ENCODE results near the gene PRKCI. TPM values are rescaled to one million over a fixed set of nuclear protein-coding genes. Genes with fewer than 3 reads are reported as not detected.
"Not testable (repeated sequence)": the region's sequence is repeated elsewhere in the genome, so short reads cannot be mapped to it uniquely, and the experiment has no call there.

The PRKCI gene
- polyA plus RNA-seq, 1 donor from 2014 or later, result 12.9 TPM

DNA sequence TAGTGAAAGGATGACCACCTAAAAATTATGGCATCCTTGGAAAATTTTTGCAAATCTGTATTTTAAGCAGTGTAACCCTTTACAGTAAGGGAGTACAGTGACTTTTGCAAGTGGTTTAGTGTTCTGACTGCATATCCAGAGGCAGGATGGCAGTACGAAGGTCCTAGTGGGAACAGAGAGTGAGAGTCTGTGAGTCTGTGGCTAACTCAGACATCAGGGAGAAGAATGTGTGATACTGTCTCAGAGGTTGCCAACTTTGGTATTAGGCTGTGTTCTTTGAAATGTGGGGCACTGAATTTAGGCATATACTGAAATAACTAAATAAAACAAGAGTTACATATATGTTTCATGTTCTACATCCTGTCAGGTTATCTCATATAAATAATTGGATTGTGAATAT, 25.7 kb downstream of the PRKCI start:
- Mint-ChIP-seq H3K9me3 (peaks cover 0 to 2% (median 0%) of the 10 kb centered on the region in 3 donors), H3K27me3 (no peaks in the 10 kb centered on the region), H3K4me3 (no peak overlapping the region), H3K36me3 (peaks cover 14% of the 10 kb centered on the region), H3K4me1 (peaks cover 0 to 9% (median 4%) of the 10 kb centered on the region in 3 donors), H3K27ac (no peak overlapping the region)

DNA sequence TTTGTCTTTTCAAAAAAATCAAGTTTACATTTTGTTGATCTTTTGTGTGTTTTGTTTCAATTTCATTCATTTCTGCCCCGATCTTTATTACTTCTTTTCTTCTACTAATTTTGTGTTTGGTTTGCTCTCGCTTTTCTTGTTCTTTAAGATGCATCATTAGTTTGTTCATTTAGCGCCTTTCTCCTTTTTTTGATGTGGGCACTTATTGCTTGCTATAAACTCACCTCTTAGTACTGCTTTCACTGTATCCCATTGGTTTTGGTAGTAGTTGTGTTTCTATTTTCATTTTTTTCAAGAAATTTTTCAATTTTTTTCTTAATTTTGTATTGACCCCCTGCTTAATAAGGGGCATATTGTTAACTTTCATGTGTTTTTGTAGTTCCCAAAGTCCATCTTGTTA, 34.4 kb downstream of the PRKCI start:
- no peaks in the 10 kb centered on the region for H3K27me3 Mint-ChIP-seq
- peaks cover 0 to 5% (median 0%) of the 10 kb centered on the region in 3 donors for H3K9me3 Mint-ChIP-seq
- peak overlapping the region in 1 of 4 donors; percentile 38 for H3K4me3 Mint-ChIP-seq
- H3K4me1 Mint-ChIP-seq, result peaks cover 7 to 19% (median 18%) of the 10 kb centered on the region in 3 donors
- H3K36me3 Mint-ChIP-seq, result peaks cover 18% of the 10 kb centered on the region
- H3K27ac Mint-ChIP-seq, result peak overlapping the region in 1 of 3 donors; percentile 6

DNA sequence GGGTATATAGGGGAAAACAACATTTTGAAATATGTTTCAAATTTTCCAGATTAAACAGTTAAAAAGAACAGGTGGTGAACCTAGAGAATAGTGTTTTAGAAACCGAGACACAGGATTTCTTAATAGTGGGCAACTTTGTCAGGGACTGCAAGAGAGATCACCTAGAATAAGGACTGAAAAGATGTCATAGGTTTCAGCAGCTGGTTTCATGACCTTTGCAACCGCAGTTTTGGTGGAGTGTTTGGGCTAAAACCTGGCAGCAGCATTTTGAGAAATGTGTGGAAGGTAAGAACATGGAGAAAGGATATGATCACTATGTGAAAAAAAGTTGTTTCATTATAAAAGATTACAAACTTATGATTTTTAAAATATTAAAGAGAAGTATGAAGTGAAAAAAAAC, 34.9 kb downstream of the PRKCI start:
- Mint-ChIP-seq H3K36me3 (peaks cover 18% of the 10 kb centered on the region), H3K4me3 (no peak overlapping the region), H3K4me1 (peaks cover 7 to 19% (median 18%) of the 10 kb centered on the region in 3 donors), H3K27me3 (no peaks in the 10 kb centered on the region), H3K9me3 (peaks cover 0 to 5% (median 0%) of the 10 kb centered on the region in 3 donors), H3K27ac (no peak overlapping the region)

DNA sequence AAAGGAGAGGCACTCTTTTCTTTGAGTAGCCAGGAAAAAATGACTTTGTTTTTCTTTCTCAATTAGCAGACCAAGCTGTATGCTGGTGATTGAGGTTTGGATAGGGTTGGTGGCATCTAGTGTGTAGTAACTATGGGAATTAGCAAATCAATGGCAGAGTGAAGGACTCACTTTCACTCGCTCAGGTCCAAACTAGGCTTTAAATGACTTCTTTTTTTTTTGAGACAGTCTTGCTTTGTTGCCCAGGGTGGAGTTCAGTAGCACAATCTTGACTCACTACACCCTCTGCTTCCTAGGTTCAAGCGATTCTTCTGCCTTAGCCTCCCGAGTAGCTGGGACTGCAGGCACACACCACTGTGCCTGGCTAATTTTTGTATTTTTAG, 35.9 kb downstream of the PRKCI start:
- Mint-ChIP-seq H3K4me3 (peak overlapping the region in 1 of 4 donors; percentile 78), H3K9me3 (peaks cover 0 to under 1% (median 0%) of the 10 kb centered on the region in 3 donors), H3K36me3 (peaks cover 12% of the 10 kb centered on the region), H3K27me3 (no peaks in the 10 kb centered on the region), H3K27ac (peak overlapping the region in 1 of 3 donors; percentile 82), H3K4me1 (peaks cover 7 to 19% (median 18%) of the 10 kb centered on the region in 3 donors)

DNA sequence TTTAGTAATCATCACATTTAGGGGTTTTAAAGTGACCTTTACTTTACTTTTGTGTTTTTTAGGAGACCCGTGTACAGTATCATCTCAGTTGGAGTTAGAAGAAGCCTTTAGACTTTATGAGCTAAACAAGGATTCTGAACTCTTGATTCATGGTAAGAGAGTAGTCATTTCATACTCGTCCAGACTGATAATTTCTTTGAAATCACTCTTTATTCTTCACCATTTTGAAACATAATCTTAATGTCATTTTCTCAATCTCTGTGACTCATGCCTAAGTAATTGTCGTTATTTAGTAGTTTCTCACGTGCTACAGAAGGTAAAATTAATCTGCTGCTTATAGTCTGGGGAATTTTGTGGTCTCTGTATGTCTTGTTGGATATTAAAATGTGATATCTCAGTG, 37.7 kb downstream of the PRKCI start:
- Mint-ChIP-seq H3K27me3 (no peaks in the 10 kb centered on the region), H3K36me3 (peaks cover 9% of the 10 kb centered on the region), H3K4me1 (peaks cover 7 to 18% (median 16%) of the 10 kb centered on the region in 3 donors), H3K9me3 (no peaks in the 10 kb centered on the region), H3K27ac (no peak overlapping the region), H3K4me3 (no peak overlapping the region)

DNA sequence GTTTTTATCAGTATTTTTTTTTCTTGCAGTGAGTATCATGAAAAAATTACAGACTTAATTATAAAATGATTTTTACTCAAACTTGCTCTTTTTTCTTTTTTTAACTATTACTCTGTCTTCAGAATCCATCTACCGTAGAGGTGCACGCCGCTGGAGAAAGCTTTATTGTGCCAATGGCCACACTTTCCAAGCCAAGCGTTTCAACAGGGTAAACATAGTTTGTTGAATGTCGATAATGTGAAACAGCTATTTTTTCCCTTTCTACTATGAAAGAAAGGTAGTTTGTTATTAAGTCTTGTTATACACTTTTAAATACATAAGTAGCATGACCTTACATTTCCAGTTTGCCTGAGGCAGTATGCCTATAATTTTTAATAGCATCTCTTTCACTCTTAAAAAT, 45.6 kb downstream of the PRKCI start:
- Mint-ChIP-seq H3K27ac (no peak overlapping the region), H3K9me3 (no peaks in the 10 kb centered on the region), H3K27me3 (no peaks in the 10 kb centered on the region), H3K4me3 (no peak overlapping the region), H3K36me3 (peaks cover 8% of the 10 kb centered on the region), H3K4me1 (peaks cover 0 to 2% (median 0%) of the 10 kb centered on the region in 3 donors)

DNA sequence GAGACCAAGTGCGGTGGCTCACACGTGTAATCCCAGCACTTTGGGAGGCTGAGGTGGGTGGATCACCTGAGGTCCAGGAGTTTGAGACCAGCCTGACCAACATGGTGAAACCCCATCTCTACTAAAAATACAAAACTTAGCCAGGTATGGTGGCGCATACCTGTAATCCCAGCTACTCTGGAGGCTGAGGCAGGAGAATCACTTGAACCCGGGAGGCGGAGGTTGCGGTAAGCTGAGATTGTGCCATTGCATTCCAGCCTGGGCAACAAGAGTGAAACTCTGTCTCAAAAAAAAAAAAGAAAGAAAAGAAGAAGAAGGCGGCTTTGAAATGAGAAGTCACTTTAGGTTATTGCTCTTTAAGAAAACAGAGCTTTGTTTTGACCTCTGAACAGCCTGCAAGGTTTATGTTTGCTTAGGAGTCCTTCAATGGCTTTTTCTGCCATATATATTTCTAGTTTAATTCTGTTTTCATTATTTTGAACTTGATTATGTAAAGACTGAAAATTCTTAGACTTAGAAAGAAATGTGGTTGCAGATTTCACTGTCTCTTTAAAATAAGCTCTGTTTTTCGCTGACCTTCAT, 47.5 kb downstream of the PRKCI start:
- not testable (repeated sequence) for H3K4me3 Mint-ChIP-seq, H3K9me3 Mint-ChIP-seq, H3K27ac Mint-ChIP-seq, H3K4me1 Mint-ChIP-seq, H3K27me3 Mint-ChIP-seq
- H3K36me3 Mint-ChIP-seq, result peaks cover 10% of the 10 kb centered on the region

DNA sequence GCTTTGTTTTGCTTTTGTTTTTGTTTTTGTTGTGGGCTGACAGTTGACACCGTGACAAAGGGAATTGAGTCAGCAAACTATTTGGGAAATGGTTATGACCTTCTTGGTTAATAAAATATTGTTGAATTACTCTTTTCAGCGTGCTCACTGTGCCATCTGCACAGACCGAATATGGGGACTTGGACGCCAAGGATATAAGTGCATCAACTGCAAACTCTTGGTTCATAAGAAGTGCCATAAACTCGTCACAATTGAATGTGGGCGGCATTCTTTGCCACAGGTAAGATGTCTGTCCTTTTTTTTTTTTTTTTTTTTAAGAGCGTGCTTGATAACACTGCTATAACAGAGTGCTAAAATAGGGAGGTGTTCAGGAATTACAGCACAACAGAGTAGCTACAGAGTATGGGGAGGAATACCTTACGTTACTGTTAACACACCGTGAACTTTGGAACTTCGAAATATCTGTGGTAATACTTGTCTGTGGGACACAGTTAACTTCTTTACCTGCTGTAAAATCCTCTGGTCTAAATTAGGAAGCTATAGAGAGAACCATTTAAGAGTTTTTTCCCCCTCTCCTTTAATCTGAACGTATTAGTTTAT, 48.2 kb downstream of the PRKCI start:
- Mint-ChIP-seq H3K4me1 (peaks cover 0 to 2% (median 2%) of the 10 kb centered on the region in 3 donors), H3K27me3 (no peaks in the 10 kb centered on the region), H3K27ac (no peak overlapping the region), H3K4me3 (no peak overlapping the region), H3K9me3 (no peaks in the 10 kb centered on the region), H3K36me3 (peaks cover 10% of the 10 kb centered on the region)

DNA sequence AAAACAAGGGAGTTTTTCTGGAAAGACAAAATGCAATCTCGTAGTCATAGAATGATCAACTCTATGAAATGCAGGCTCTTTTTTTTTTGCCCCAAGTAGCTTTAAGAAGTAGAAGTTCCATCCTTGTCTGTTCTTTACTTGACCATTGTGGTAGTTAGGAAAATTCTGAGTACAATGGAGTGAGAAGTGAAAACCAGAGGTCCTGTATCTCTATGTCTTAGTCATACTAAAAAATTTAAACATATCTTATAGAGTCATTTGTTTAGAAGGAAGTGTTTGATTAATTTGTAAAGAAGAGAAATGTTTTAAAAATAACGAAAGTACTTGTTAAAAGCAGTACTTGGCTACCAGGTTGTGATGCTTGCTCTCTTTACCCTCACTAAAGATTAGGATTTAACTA, 52.4 kb downstream of the PRKCI start:
- peaks cover 15% of the 10 kb centered on the region for H3K36me3 Mint-ChIP-seq
- no peaks in the 10 kb centered on the region for H3K27me3 Mint-ChIP-seq
- H3K4me3 Mint-ChIP-seq, result no peak overlapping the region
- H3K9me3 Mint-ChIP-seq, result no peaks in the 10 kb centered on the region
- peaks cover 8 to 16% (median 11%) of the 10 kb centered on the region in 3 donors for H3K4me1 Mint-ChIP-seq
- peak overlapping the region in 2 of 3 donors; percentile 39 to 59 for H3K27ac Mint-ChIP-seq

DNA sequence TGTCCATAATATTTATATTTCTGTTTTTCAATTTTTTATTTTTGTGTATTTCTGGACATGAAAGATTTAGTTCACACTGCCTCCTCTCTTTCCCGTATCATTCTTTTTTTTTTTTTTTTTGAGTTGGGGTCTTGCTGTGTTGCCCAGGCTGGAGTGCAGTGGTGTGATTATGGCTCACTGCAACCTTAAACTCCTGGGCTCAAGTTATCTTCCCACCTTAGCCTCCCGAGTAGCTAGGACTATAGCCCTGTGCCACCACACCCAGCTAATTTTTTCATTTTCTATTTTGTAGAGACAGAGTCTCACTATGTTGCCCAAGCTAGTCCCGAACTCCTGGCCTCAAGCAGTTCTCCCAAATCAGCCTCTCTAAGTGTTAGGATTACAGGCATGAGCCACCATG, 53.6 kb downstream of the PRKCI start:
- H3K4me1 Mint-ChIP-seq, result peaks cover 8 to 16% (median 11%) of the 10 kb centered on the region in 3 donors
- H3K4me3 Mint-ChIP-seq, result no peak overlapping the region
- H3K9me3 Mint-ChIP-seq, result no peaks in the 10 kb centered on the region
- no peaks in the 10 kb centered on the region for H3K27me3 Mint-ChIP-seq
- no peak overlapping the region for H3K27ac Mint-ChIP-seq
- peaks cover 18% of the 10 kb centered on the region for H3K36me3 Mint-ChIP-seq

DNA sequence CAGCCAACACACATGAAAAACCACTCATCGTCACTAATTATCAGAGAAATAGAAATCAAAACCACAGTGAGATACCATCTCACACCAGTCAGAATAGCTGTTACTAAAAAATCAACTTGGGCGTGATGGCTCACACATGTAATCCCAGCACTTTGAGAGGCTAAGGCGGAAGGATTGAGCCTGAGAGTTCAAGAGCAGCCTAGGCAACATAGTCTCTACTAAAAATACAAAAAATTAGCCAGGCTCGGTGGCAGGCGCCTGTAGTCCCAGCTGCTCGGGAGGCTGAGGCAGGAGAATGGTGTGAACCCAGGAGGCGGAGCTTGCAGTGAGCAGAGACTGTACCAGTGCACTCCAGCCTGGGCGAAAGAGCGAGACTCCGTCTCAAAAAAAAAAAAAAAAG, 55.1 kb downstream of the PRKCI start:
- not testable (repeated sequence) for H3K27ac Mint-ChIP-seq, H3K27me3 Mint-ChIP-seq, H3K9me3 Mint-ChIP-seq
- H3K36me3 Mint-ChIP-seq, result peaks cover 15% of the 10 kb centered on the region
- peaks cover 8 to 14% (median 11%) of the 10 kb centered on the region in 3 donors for H3K4me1 Mint-ChIP-seq
- H3K4me3 Mint-ChIP-seq, result peak overlapping the region in 1 of 4 donors; percentile 45

DNA sequence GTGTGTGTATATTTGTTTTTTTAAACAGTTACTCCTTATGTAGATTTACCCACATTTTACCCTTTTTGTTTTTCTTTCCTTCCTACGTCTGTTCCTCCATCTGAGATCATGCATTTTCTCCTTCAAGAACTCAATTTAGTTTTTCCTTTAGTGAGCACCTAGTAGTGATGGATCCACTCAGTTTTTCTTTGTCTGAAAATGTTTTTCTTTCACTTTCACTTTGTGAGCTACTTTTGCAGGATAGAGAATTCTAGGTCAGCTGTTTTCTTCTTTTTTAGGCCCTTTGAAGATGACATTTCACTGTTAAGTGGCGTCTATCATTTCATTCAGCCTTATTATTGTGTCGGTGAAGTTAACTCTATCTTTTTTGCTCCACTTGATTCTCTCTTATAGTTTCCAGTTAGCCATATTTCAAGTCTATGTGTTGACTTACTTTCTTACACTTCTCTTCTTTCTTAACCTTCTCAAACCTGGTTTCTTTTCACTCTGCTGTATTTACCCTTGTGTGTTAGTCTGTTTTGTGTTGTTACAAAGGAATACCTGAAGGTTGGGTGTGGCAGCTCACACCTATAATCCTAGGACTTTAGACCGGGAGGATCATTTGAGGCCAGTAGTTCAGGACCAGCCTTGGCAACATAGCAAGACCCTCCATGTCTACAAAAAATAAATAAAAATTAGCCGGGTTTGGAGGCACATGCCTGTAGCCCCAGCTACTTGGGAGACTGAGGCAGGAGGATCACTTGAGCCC, 55.8 kb downstream of the PRKCI start:
- Mint-ChIP-seq H3K36me3 (peaks cover 13% of the 10 kb centered on the region), H3K4me3 (peak overlapping the region in 3 of 4 donors; percentile 4 to 78 (median 39)), H3K27me3 (no peaks in the 10 kb centered on the region), H3K4me1 (peaks cover 8 to 14% (median 11%) of the 10 kb centered on the region in 3 donors), H3K9me3 (no peaks in the 10 kb centered on the region), H3K27ac (peak overlapping the region in 1 of 3 donors; percentile 6)

DNA sequence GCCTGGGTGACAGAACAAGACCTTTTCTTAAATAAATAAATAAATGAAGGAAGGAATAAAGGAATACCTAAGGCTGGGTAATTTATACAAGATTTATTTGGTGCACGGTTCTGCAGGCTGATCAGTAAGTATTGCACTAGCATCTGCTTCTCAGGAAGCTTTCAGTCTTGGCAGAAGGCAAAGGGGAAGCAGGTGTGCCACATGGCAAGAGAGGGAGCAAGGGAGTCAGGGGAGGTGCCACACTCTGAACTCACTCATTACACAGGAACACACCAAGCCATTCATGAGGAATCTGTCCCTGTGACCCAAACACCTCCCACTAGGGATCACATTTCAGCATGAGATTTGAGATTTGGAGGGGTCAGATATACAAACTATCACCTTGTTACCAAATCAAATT, 56.4 kb downstream of the PRKCI start:
- H3K27ac Mint-ChIP-seq, result no peak overlapping the region
- H3K36me3 Mint-ChIP-seq, result peaks cover 12% of the 10 kb centered on the region

DNA sequence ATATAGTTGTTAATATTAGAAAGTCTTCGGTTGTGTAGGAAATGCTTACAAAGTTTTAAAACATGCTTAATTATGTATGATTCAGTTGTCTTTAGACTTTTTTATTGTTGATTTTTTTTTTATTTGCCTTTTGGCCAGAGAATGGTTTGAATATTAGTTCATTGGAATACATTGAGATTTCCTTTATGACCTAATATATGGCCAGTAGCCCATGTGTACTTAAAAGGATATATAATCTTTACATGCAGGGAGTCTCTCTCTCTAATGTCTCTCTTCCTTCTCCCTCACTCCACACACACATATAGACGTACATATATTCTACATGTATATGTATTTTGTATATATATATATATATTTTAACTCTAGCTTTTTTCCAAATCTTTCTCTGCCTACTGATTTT, 68.0 kb downstream of the PRKCI start:
- Mint-ChIP-seq H3K9me3 (no peaks in the 10 kb centered on the region), H3K27ac (no peak overlapping the region), H3K27me3 (no peaks in the 10 kb centered on the region), H3K4me1 (no peaks in the 10 kb centered on the region), H3K36me3 (peaks cover 8% of the 10 kb centered on the region), H3K4me3 (no peak overlapping the region)

More for the DNA sequence above, 56.4 kb downstream of the PRKCI start:
- Mint-ChIP-seq H3K27me3 (no peaks in the 10 kb centered on the region), H3K4me1 (peaks cover 8 to 14% (median 11%) of the 10 kb centered on the region in 3 donors), H3K4me3 (no peak overlapping the region), H3K9me3 (no peaks in the 10 kb centered on the region)

DNA sequence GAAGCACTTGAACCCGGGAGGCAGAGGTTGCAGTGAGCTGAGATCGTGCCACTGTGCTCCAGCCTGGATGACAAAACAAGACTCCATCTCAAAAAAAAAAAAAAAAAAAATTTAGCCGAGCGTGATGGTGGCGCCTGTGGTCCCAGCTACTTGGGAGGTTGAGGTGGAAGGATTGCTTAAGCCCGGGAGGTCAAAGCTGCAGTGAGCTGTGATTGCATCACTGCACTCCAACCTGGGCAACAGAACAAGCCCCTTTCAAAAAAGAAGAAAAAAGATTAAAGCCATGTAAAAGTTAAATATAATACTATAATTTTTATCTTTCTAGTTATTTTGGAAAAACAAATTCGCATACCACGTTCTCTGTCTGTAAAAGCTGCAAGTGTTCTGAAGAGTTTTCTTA, 73.4 kb downstream of the PRKCI start:
- no peak overlapping the region for H3K4me3 Mint-ChIP-seq
- no peaks in the 10 kb centered on the region for H3K27me3 Mint-ChIP-seq
- H3K36me3 Mint-ChIP-seq, result peaks cover 14% of the 10 kb centered on the region
- H3K4me1 Mint-ChIP-seq, result peaks cover 0 to 6% (median 0%) of the 10 kb centered on the region in 3 donors
- no peaks in the 10 kb centered on the region for H3K9me3 Mint-ChIP-seq
- H3K27ac Mint-ChIP-seq, result no peak overlapping the region
